CD4-positive, alpha-beta T cell treated with Interleukin-17A for 1 hour (primary cell): Measurements from ENCODE around the gene MAP2K5.

ENCODE experiments used
- DNase-seq: peaks from one replicate; pipeline ENCODE4 v3.0.0-alpha.2; 2020

The MAP2K5 gene

DNA sequence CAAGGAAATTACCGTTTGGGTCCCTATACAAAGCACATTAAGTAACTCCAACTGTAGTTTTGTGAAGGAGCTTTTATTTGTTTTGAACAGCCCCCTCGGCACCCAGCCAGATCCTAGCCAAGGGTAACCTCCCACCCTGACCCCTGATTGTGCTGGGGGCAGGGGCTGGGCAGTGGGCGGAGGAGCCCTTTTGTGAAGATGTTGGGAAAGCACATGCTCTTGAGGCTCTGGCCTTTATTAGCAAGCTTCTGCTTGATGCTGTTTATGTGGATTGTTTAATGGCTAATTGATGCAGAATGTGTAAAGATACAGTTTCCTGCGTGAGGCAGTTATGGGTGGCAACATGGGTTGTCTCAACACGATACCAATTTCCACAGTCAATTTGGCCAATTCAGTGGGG is 136.5 kb downstream of the MAP2K5 start:
- no peak for DNase-seq

DNA sequence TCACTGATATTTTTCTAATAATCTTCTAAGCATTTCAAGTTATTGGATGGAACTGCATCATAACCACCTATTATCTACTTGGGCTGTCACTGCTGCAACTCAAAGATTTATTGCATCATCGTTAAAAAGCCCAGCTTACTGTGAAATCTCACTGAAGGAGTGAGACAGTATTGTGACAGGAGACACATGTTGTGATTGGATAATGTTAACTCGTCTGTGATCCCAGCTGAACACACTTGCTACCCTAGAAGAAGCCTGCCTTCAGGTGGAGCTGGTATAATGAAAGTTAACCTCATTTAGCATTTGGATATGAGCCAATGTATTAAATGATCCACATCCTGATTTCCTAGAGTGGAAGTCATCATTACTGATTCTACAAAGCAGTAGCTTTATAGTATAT is 138.1 kb downstream of the MAP2K5 start:
- DNase-seq = no peak

DNA sequence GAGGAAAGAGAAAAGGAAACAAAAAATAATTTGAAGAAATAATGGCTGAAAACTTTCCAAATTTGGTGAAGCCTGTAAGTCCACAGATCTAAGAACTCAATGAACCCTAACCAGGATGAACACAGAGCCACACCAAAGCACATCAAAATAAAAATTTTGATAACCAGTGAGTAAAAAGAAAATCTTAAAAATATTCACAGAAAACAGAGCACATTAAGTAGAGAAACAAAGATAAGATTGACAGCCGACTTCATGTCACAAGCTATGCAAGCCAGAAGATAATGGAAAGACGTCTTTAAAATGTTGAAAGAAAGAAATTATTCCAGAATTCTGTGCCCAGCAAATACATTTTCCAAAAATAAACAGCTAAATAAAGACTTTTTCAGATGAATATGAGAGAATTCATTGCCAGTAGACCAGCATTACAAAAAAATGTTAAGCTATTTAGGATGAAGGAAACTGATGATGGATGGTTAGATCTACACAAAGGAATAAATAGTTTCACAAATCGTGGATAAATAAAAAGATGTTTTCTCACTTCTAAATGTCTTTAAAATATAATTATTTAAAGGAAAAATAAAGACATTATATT is 142.6 kb downstream of the MAP2K5 start:
- peak; percentile 15 for DNase-seq

DNA sequence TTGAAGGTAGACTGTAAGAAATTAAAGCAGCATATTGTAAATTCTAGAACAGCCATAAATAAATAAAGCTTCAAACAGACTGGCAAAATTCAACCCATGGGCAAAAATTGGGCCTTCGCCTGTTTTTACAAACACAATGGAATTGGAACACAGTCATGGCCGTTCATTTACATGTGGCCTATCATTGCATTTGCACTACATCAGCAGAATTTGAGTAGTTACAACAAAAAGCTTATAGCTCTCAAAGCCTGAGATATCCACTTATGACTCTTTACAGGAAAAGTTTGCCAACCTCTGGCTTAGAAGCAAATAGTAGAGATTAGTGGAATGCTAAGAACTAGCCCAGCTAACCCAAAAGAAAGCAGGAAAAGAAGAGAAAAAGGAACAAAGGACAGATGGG is 143.2 kb downstream of the MAP2K5 start:
- DNase-seq = no peak

DNA sequence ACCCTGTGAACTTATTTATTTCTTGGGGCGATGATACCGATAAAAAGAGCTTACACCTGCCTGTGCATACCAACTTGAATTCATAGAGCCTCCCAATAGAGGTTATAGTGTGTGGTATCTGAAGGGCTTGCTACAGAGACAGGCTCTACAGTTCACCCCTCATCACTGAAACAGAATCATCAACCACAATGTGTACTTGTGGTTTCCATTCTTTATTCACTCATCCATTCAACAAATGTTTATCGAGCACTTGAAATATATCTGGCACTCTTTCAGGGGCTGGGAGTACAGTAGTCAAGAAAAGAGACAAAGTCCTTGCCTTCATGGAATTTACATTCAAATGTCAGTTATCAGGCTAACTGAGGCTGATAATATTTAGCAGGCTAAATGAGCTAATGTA is 148.4 kb downstream of the MAP2K5 start:
- no peak for DNase-seq

DNA sequence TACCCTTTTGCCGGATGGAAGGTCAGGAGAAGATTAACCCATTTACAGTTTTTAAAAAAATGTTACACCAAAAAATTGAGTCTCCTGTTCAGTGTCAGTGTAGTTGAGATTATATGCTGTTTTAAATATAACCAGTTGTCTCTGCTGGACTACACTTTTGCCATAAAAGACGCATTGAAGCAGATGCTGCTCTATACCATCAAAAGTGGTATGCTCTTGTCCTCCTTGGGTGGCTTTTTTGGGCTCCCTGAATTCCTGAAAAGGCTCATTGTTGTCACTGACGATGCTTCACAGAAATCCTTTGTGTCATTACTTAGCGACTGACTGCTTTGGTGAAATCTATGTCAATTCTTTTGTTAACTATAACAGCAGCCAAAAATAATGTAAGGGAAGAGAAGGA is 148.9 kb downstream of the MAP2K5 start:
- DNase-seq = no peak

DNA sequence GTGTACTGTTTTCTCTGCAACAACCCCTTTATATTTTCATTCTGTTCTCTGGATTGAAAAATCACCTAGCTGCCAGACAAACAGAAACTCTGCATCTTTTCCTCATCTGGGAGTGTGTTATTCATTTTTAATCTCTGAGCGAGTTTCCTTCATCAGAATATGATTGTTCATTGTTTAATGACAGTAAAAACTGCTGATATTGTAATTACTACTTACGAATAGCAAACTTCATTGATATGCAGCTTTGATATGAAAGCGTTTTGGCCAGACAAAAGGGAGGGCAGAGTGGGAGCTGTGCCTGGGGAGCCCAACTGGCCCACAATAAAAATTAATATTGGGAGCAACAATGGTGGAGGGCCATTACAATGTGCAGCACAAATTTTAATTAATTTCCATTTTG is 150.1 kb downstream of the MAP2K5 start:
- DNase-seq = no peak

DNA sequence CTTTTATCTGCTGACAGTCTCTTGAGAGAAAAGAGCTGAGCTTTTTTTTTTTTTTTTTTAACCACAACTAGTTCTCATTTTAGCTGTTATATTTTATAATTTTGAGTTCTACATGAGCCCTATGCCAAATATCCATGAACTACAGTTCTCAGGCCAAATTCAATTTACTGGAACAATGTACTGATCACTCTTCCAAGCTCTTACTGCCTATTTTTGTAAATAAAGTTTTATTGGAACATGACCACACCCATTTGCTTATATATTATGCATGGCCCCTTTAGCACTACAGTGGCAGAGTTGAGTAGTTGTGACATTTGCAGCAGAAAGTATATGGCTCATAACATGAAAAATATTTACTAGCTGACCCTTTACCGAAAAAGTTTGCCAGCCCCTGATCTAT is 153.6 kb downstream of the MAP2K5 start:
- no peak for DNase-seq

DNA sequence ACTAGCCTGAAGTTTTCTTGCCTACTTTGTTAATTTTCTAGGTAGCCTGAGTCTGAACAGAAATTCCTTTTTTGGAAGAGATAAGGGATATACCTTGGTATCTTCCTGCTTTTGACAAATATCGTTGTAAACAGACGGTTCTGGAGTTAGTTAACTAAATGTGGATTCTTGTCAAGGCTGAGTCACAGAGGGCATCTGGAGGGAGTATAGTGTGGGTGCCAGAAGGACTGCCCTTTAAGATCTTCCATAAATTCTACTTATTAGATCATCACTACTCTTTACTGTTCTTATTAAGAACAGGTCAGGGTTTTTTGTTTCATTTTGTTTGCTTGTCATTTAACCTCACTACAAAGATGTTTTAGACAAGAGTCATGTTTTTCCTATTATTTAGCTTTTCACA is 157.5 kb downstream of the MAP2K5 start:
- DNase-seq = no peak

DNA sequence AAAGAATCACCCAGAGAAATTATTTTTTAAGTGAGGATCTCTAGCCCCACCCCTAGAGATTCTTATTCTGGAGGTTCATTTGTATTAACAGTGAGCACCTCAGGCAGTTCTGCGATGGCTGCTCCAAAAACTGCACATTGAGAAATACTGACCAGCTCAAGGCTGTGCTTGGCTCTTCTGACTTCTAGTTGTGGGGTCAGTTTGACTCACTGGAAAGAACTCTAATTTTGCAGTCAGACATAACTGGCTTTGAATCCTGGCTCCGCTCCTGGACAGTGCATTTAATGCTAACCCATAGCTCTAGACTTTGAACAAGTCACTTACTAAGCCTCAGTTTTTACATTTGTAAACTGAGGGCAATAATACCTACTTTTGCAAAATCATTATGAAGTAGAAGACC is 159.2 kb downstream of the MAP2K5 start:
- DNase-seq = no peak

DNA sequence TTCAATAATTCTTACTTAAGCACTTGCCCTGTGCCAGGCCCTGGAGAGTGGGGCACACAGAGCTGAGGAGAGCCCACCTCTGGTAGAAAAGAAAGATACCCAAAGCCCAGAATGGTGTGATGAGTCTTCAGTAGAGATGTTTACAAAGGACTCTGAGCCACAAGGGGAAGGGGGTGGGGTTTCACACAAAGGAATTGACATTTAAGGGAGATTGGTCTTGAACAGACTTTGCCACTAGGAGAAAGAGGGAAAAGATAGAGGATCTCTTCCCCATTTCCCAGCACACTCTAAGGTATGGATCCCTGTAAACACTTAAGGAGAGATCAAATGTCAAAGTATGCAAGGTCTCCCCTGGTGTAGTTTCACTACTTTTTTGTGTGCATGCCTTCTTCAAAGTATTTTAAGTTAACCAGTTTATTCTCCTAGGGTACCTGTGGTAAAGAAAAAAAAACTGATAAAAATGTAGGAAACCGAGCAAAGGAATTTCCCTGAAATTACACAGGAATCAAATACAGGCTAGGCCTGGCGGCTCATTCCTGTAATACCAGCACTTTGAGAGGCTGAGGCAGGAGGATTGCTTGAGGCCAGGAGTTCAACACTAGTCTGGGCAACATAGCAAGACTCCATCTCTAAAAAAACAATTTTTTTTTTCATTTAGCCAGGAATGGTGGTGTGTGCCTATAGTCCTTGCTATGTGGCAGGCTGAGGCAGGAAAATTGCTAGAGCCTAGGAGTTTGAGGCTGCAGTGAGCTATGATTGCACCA is 165.2 kb downstream of the MAP2K5 start:
- no peak for DNase-seq

DNA sequence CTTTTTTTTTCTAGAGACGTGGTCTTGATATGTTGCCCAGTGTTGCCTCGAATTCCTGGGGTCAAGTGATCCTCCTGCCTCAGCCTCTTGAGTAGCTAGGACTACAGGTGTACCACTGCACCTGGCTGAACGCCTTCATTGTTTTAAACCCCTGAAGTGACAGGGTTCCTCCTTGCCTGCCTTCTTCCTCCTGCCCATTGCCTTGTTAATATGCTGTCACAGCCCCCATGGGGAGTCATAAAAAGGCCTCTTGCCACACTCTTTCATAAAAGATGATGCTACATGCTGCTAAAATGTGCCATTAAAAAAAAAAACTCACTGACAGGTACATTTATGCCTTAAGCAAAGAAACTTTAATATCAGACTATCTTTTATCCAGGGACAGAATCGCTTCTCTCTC is 166.0 kb downstream of the MAP2K5 start:
- DNase-seq = no peak

DNA sequence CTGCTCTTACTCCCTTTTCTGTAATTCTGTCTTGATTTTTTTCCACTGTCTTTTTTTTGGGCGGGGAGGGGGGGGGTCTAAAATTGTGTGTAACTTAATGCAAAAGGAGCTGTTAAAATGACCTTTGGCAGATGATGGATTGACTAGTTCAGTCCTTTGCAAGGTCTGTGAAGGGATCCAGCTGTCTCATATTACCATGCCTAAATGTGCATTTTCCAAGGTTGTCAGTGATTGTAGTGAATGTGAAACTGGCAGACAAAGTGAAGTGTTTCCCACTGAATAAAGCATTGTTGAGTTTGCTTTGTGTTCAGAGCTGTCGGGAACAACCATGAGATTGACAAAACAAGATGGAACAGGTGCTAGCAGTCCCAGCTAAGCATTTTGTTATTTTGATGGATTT is 172.7 kb downstream of the MAP2K5 start:
- no peak for DNase-seq

DNA sequence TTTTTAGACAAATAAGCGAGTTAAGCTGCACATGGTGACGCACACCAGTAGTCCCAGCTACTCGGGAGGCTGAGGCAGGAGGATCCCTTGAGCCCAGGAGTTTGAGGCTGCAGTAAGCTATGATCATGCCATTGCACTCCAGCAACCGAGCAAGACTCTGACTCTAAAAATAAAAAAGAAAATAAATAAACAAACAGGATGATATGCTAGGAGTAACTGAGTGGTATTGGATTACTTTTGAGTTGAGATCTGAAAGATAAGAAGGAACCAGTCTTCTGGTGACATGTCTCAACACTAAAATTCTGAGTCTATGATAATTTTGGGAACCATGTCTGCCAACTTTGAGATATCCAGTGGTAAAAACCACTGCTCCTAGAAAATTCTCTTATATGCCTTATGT is 173.7 kb downstream of the MAP2K5 start:
- DNase-seq = no peak

DNA sequence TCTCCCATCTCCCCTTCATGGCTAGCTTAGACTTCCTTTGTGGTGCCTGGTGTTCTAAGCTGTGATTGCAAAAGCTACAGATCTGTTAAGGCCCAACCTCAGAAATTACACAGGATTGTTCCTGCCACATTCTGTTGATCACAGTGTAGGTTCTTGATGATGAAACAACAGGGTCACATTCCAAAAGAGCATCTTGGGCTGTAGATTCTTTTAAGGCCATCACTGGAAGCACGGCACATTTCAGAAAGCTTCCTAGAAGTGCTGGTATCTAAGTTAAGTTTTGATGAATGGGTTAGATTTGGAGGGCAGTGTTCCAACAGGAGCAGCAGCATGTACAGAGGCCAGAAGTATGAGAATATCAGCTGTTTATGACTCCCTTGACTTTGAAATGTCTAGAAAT is 175.3 kb downstream of the MAP2K5 start:
- no peak for DNase-seq

DNA sequence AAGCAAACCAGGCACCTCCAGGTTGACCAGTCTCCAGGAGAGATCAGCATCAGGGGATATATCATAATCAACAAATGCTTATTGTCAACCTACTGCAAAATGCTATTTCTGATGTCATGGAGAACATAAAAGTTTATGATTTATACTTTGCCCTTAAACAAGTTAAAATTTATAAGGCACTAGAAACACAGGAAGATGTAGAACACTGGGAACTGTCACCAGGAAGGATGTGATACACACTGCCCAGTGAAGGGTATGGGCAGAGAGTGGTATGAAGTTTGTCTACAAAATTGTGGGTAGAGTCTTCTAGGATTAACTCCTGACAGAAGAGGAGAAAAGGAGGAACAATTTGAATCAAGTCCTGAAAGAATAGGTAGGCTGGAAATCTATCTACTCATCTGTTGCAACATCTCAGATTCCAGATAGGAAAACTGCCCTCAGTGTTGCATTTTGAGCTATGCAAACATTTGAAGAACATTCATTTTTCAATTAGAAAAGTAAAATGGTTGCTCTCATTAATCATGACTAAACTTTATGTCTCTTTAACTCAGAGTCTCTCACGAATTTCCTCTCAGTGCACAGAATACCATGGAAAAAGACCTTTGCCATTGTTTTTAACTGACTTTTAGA is 176.9 kb downstream of the MAP2K5 start:
- DNase-seq = no peak

DNA sequence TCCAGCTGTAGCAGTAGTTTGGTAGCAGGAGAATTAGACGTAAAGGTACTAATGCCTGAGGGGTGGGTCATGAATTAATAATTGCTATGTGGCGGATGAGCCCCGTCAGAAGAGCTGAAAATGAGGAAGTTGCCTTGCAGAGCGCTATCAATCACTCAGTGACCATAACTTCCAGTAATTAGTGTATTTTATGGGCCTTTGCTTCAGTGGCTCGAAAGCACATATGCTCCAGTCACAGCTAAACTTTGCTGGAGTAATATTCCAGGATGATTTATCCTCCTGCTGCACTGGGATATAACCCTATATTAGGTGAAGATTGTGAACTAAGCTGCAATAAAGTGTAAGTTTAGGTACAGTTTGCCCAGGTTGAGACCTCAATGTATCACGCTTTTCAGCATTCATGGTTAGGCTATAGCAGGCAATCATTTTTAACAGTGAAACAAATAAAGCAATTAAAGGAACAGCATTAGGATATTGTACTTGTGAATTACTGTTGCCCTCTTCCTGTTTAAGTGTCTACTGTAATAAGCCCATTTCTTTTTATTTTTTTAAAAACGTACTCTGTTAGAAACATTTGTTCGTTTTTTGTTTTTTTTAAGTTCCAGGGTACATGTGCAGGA is 178.2 kb downstream of the MAP2K5 start:
- DNase-seq = no peak

DNA sequence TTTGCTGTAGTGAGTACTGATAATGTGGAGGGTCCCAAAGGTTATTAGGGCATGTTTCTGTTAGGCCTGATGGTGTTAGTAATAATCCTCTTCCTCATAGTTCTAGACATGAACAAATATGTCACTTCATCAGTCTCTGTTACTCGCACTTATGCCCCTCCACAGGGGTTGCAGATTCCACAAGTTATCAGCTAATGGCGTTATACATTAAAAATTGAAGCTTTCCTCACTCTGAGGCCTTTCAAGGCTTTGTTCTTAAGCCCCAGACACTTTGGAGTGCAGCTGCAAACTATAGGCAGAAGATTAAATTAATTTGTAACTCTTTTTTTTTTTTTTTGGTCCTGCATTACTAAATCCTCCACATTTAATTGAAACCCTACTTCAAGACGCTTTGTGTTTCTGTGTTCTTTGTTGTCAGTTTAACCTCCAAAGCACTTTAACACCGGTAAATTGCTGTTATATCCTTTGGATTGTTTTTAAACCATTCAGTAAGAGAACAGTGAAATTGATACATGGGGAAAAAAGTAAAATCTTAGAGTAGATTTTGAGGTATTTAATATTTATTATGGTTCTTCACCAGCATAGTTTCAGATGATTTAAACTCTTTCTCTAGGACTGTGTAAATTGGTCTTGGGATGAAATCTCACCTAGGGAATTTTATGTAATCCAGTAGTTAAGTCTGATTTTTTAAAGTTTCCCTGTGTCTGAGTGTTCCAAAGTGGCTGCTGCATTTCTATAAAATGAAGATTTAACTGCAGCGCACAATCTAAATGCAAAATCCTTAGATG is 179.7 kb downstream of the MAP2K5 start:
- no peak for DNase-seq

DNA sequence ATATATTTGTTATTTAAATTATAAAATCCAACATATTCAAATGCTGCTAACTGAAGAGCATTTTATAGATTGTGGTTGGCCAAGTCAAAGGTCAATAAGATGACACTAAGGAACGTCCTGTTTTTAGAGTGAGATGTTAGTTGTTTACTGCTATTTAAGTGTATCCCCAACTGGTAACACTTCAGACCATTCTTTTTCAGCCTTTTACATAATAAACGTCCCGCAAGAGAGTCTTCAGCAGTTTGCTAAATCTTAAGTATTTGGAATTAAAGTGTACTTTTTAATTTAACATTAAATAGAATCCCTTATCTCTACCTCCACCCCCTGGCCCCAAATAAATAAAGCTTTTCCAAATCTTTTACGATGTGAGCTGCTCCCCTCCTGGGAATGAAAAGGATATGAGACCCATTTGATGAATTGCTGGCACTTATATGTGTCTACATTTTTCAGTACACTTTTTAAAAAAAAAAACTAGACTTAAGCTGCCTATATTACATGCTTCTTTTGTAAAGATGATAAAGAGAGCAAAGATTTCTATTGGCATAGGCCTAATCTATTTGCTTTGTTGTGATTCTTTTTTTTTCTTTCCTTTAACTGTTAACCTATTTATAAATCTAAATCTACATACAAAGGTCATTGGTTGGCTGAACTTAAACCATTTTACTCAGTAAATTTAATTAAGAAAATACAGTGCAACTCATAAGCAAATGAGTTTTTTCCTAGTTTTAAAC is 181.0 kb downstream of the MAP2K5 start:
- DNase-seq = no peak

DNA sequence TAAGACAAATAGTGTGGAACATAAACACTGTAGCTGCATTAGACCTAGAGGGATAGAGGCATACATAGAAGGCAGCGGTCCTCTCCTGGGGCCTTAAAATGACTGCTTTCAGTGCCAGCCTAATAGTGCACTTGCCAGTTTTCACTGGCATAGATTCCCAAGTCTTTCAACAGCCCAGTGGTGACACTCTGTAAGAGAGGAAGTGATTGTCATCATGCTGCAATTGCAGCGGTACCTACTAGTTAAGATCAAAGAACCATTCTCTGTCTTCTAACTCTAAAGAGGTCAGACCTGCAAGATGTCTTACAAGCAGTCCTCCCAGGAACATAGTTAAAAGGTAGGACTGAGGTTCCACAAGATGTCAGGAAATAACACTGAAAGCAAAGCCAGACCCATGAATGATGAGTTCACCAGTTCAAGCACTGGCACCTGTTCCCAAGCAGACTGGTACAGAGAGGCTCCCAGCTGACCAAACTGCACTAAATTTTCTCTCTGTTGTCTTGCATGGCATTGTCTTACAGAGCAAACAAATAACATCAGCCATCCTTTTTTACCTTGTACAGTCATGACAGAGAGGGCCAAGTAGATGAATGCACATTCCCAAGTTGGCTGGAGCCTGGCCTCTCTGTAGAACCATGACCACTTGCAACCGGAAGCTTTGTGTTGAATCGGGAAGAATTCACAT is 182.3 kb downstream of the MAP2K5 start:
- DNase-seq = no peak

DNA sequence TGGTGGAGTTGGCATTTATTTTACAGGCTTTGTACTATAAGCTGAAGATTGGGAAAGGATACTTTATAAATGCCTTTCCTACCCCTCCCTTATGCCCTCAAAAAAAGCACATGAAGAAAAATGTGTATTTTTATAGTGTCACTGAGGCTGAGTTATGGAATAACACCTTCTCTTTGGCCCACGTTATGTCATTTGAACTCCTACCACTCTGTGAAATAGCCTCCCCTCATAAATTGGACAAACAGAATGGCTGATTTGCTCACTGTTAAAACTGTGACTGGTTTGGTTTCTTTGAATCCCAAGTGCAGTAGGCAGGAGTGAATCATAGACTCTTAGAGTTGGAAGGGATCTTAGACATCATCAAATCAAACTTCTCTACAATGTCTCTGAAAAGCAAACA is 187.6 kb downstream of the MAP2K5 start:
- no peak for DNase-seq
